HCT116 (cell line): Measurements from ENCODE around the gene SCUBE2.

Source experiments
- CTCF ChIP-seq, 3 experiments: fragments of 200-600 bp in 1 of 3; sonication (generic) in 1 of 3; IDR thresholded peaks in 2 of 3; conservative IDR thresholded peaks in 1 of 3; 2 replicates each; pipeline ENCODE4 v1.5.1; 2012 to 2017; ENCODE audit warnings: low read depth in 2 of 3, low read length in 2 of 3, antibody characterized with exemption in 1 of 3, borderline replicate concordance in 1 of 3, control low read depth in 1 of 3, mild to moderate bottlenecking in 1 of 3, mixed read lengths in 1 of 3, mixed run types in 1 of 3, moderate library complexity in 1 of 3; ENCODE audit not compliant: insufficient read depth in 1 of 3
- EGR1 ChIP-seq: IDR thresholded peaks from 2 replicates; pipeline ENCODE4 v1.6.1; 2012; ENCODE audit warnings: low read depth
- ELF1 ChIP-seq: IDR thresholded peaks from 2 replicates; pipeline ENCODE4 v1.6.1; 2012; ENCODE audit warnings: low read depth, borderline replicate concordance
- EZH2 ChIP-seq: fragments of 200-600 bp; sonication (generic); IDR thresholded peaks from 2 replicates; pipeline ENCODE4 v1.6.1; 2017; ENCODE audit warnings: antibody characterized with exemption, mixed run types
- JUND ChIP-seq: IDR thresholded peaks from 2 replicates; pipeline ENCODE4 v1.6.1; 2012
- MAX ChIP-seq: IDR thresholded peaks from 2 replicates; pipeline ENCODE4 v1.6.1; 2012
- POLR2A ChIP-seq: IDR thresholded peaks from 2 replicates; pipeline ENCODE4 v1.7.0; 2011; ENCODE audit warnings: borderline replicate concordance; ENCODE audit not compliant: insufficient read depth, insufficient read length; ENCODE audit errors: extremely low read depth
- POLR2AphosphoS5 ChIP-seq: IDR thresholded peaks from 2 replicates; pipeline ENCODE4 v1.6.1; 2011; ENCODE audit warnings: mild to moderate bottlenecking, low read depth, low read length, moderate library complexity
- RAD21 ChIP-seq: IDR thresholded peaks from 2 replicates; pipeline ENCODE4 v1.6.1; 2012; ENCODE audit warnings: low read depth, mild to moderate bottlenecking
- REST ChIP-seq: IDR thresholded peaks from 2 replicates; pipeline ENCODE4 v1.6.1; 2012; ENCODE audit warnings: low read depth
- SP1 ChIP-seq: IDR thresholded peaks from 2 replicates; pipeline ENCODE4 v1.6.1; 2012; ENCODE audit warnings: low read depth
- YY1 ChIP-seq: IDR thresholded peaks from 2 replicates; pipeline ENCODE4 v1.6.1; 2011; ENCODE audit warnings: low read length, low read depth, moderate library complexity, mild to moderate bottlenecking; ENCODE audit not compliant: insufficient replicate concordance; ENCODE audit errors: extremely low read depth

GRCh38 chr11:9095421-9095820 is 4.0 kb upstream of the SCUBE2 start:
- TF ChIP-seq EZH2, result no peak
- TF ChIP-seq REST, result no peak
- peak in 2 of 3 experiments; percentile 47 to 57; a peak in 4 of 6 replicates for TF ChIP-seq CTCF (IDR thresholded peaks at IDR 0.05 in 2 of 3, conservative IDR thresholded peaks at IDR 0.05 in 1 of 3; ENCODE audit: borderline replicate concordance in 1 of 3, insufficient read depth in 1 of 3, low read depth in 2 of 3, low read length in 2 of 3)
- no peak for TF ChIP-seq POLR2A
- TF ChIP-seq RAD21, result peak; percentile 15; the same call in 1 of the 2 replicates
- no peak for TF ChIP-seq EGR1
- no peak for TF ChIP-seq SP1
- no peak for TF ChIP-seq MAX
- TF ChIP-seq ELF1, result no peak
- TF ChIP-seq POLR2AphosphoS5, result no peak
- no peak for TF ChIP-seq JUND
- TF ChIP-seq YY1, result no peak
